ENCODE results near the gene SIDT2.

DNA sequence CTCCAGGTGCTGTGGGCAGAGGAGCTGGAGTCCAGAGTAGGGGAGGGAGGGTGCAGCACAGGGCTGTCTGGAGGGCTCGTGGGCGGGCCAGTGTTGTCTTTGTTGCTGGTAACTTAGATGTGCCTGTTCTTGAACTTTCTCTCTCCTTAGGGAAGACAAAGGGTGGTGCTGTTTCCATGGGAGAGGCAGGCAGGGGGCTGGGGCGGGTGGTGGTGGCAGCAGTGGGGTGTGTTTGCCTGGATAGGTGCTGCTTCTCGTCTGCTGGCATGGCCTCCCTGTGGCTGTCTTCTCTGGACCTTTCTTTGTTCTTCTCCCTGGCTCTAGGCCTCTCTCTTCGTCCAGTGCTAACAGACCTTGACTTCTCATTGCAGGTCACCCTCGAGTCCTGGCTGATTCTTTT lies 8.5 kb downstream of the SIDT2 start:
- TF ChIP-seq JUND (IDR thresholded peaks at IDR 0.05; ENCODE audit: low read length) (no peak), PHF8 (conservative IDR thresholded peaks at IDR 0.05; ENCODE audit: low read depth, low read length) (no peak), EGR1 (IDR thresholded peaks at IDR 0.05; ENCODE audit: borderline replicate concordance, low read depth, low read length) (no peak)
- TF ChIP-seq, protein P1, sequence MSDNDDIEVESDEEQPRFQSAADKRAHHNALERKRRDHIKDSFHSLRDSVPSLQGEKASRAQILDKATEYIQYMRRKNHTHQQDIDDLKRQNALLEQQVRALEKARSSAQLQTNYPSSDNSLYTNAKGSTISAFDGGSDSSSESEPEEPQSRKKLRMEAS (IDR thresholded peaks at IDR 0.05) = no peak
- TF ChIP-seq, protein P2, sequence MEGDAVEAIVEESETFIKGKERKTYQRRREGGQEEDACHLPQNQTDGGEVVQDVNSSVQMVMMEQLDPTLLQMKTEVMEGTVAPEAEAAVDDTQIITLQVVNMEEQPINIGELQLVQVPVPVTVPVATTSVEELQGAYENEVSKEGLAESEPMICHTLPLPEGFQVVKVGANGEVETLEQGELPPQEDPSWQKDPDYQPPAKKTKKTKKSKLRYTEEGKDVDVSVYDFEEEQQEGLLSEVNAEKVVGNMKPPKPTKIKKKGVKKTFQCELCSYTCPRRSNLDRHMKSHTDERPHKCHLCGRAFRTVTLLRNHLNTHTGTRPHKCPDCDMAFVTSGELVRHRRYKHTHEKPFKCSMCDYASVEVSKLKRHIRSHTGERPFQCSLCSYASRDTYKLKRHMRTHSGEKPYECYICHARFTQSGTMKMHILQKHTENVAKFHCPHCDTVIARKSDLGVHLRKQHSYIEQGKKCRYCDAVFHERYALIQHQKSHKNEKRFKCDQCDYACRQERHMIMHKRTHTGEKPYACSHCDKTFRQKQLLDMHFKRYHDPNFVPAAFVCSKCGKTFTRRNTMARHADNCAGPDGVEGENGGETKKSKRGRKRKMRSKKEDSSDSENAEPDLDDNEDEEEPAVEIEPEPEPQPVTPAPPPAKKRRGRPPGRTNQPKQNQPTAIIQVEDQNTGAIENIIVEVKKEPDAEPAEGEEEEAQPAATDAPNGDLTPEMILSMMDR (IDR thresholded peaks at IDR 0.05; ENCODE audit: control extremely low read depth in 1 of 3, insufficient read depth in 1 of 3, low read depth in 1 of 3, low read length in 3 of 3) = no peak

Measured in H1 (cell line).